Keratinocyte (primary cell): ENCODE results near the gene CAMKMT. TPM values are rescaled to one million over a fixed set of nuclear protein-coding genes. Genes with fewer than 3 reads are reported as not detected.
A peak's percentile ranks its signal among the peaks of the same experiment; 100 is the strongest.

Source experiments
- DNase-seq: peaks from one replicate; pipeline ENCODE4 v3.0.0-alpha.2; 2011; ENCODE audit warnings: low read depth, missing footprints, low spot score
- FAIRE-seq: peaks from 2 replicates; lab custom pipeline; 2011; peaks lifted over from hg19 to GRCh38; lab: Jason Lieb, UNC
- H2AFZ ChIP-seq: 2 replicates; pipeline ENCODE4 v1.6.0; 2012; ENCODE audit warnings: low read length, control low read depth, inconsistent platforms; ENCODE audit not compliant: control insufficient read depth
- H3K27ac ChIP-seq: 2 replicates; pipeline ENCODE4 v1.5.1; 2011; ENCODE audit warnings: low read length; ENCODE audit not compliant: control insufficient read depth, insufficient read depth
- H3K27me3 ChIP-seq: 3 replicates; pipeline ENCODE4 v1.6.0; 2011; ENCODE audit warnings: low read length; ENCODE audit not compliant: control insufficient read depth, insufficient read depth; ENCODE audit errors: extremely low read depth
- H3K36me3 ChIP-seq, 2 experiments: 2 replicates in 1 of 2; 3 replicates in 1 of 2; pipeline ENCODE4 v1.5.1; 2011; ENCODE audit warnings: low read length in 2 of 2, mild to moderate bottlenecking in 1 of 2; ENCODE audit not compliant: control insufficient read depth in 2 of 2, insufficient read depth in 2 of 2; ENCODE audit errors: extremely low read depth in 1 of 2
- H3K4me1 ChIP-seq: 3 replicates; pipeline ENCODE4 v1.5.1; 2011; ENCODE audit warnings: low read length; ENCODE audit not compliant: control insufficient read depth, insufficient read depth; ENCODE audit errors: extremely low read depth
- H3K4me2 ChIP-seq: 3 replicates; pipeline ENCODE4 v1.6.0; 2011; ENCODE audit warnings: low read depth, low read length; ENCODE audit not compliant: control insufficient read depth, insufficient read depth; ENCODE audit errors: extremely low read depth
- H3K4me3 ChIP-seq, 3 experiments: fragments of 200-600 bp in 1 of 3; sonication (generic) in 1 of 3; 2 replicates in 2 of 3; 3 replicates in 1 of 3; pipeline ENCODE4 v1.5.1; 2011 to 2016; ENCODE audit warnings: low read length in 3 of 3, mild to moderate bottlenecking in 3 of 3, control low read depth in 2 of 3, inconsistent platforms in 1 of 3, low read depth in 1 of 3, mixed read lengths in 1 of 3, mixed run types in 1 of 3, moderate library complexity in 1 of 3; ENCODE audit not compliant: control insufficient read depth in 2 of 3, insufficient read depth in 2 of 3; ENCODE audit errors: extremely low read depth in 1 of 3
- H3K79me2 ChIP-seq: 2 replicates; pipeline ENCODE4 v1.6.0; 2012; ENCODE audit warnings: low read length; ENCODE audit not compliant: control insufficient read depth, insufficient read depth
- H3K9ac ChIP-seq: 3 replicates; pipeline ENCODE4 v1.6.0; 2011; ENCODE audit warnings: low read length; ENCODE audit not compliant: control insufficient read depth, insufficient read depth; ENCODE audit errors: extremely low read depth
- H3K9me1 ChIP-seq: 3 replicates; pipeline ENCODE4 v1.6.0; 2011; ENCODE audit warnings: low read length; ENCODE audit not compliant: control insufficient read depth, insufficient read depth; ENCODE audit errors: extremely low read depth
- H3K9me3 ChIP-seq: 2 replicates; pipeline ENCODE4 v1.5.1; 2012; ENCODE audit warnings: low read depth, low read length; ENCODE audit not compliant: control insufficient read depth
- H4K20me1 ChIP-seq: 3 replicates; pipeline ENCODE4 v1.6.0; 2011; ENCODE audit warnings: low read length; ENCODE audit not compliant: control insufficient read depth, insufficient read depth; ENCODE audit errors: extremely low read depth
- EZH2 ChIP-seq: IDR thresholded peaks from one replicate; pipeline ENCODE4 v1.6.1; 2012; ENCODE audit warnings: inconsistent platforms, mild to moderate bottlenecking, low read length, moderate library complexity
- dilution Hi-C: fragments of 300-500 bp; cut with MboI; formaldehyde crosslinking; loops from one replicate; pipeline ENCODE4 v1.7.0; 2020; ENCODE audit warnings: low sequenced_read_pairs; ENCODE audit not compliant: extremely low pct_ligation_motif_present
- polyA plus RNA-seq, 5 experiments: library from polyadenylated mRNA; depleted of rRNA in 3 of 5; stranded (reverse) in 3 of 5; stranded (forward) in 1 of 5; unstranded in 1 of 5; fragments of >200 nt; gene quantifications; 1 replicate in 1 of 5; 2 replicates in 3 of 5; 3 replicates in 1 of 5; pipeline versions ENCODE4 v1.2.1 to v1.2.3, GENCODE V29; 2011 to 2012; ENCODE audit warnings: missing spikeins in 2 of 5, low read depth in 1 of 5, low replicate concordance in 1 of 5
- TF ChIP-seq, protein P1 (sequence below), 3 experiments: IDR thresholded peaks in 1 of 3; conservative IDR thresholded peaks in 1 of 3; optimal IDR thresholded peaks in 1 of 3; 2 replicates in 2 of 3; 3 replicates in 1 of 3; pipeline versions ENCODE3 to v1.5.1; 2011; ENCODE audit warnings: low read length in 3 of 3, mild to moderate bottlenecking in 3 of 3, moderate library complexity in 2 of 3, control low read depth in 1 of 3, inconsistent platforms in 1 of 3; ENCODE audit not compliant: insufficient read depth in 2 of 3; ENCODE audit errors: extremely low read depth in 1 of 3

Gene CAMKMT
- polyA plus RNA-seq, 1 donor (not counting 4 experiments of a cell fraction or from before 2014, with no cell fraction given): 9.9 TPM

- Histone ChIP-seq H3K79me2 (no peaks in the 10 kb centered on the region), H3K4me1 (peaks cover 35% of the 10 kb centered on the region), H2AFZ (no peak overlapping the region), H3K9me3 (no peaks in the 10 kb centered on the region), H3K27ac (no peak overlapping the region), H3K36me3 (no peaks in the 10 kb centered on the region), H4K20me1 (no peaks in the 10 kb centered on the region), H3K4me2 (no peak overlapping the region), H3K4me3 (no peak overlapping the region), H3K9ac (no peak overlapping the region), H3K9me1 (no peaks in the 10 kb centered on the region), H3K27me3 (no peaks in the 10 kb centered on the region)
- DNase-seq: no peak
- TF ChIP-seq, protein P1, sequence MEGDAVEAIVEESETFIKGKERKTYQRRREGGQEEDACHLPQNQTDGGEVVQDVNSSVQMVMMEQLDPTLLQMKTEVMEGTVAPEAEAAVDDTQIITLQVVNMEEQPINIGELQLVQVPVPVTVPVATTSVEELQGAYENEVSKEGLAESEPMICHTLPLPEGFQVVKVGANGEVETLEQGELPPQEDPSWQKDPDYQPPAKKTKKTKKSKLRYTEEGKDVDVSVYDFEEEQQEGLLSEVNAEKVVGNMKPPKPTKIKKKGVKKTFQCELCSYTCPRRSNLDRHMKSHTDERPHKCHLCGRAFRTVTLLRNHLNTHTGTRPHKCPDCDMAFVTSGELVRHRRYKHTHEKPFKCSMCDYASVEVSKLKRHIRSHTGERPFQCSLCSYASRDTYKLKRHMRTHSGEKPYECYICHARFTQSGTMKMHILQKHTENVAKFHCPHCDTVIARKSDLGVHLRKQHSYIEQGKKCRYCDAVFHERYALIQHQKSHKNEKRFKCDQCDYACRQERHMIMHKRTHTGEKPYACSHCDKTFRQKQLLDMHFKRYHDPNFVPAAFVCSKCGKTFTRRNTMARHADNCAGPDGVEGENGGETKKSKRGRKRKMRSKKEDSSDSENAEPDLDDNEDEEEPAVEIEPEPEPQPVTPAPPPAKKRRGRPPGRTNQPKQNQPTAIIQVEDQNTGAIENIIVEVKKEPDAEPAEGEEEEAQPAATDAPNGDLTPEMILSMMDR (optimal IDR thresholded peaks at IDR 0.05 in 1 of 3, IDR thresholded peaks at IDR 0.05 in 1 of 3, conservative IDR thresholded peaks at IDR 0.05 in 1 of 3; ENCODE audit: extremely low read depth in 1 of 3, insufficient read depth in 2 of 3, low read length in 3 of 3): no peak
- no peak for TF ChIP-seq EZH2
- dilution Hi-C loops: no loop called here
- peak; percentile 44 for FAIRE-seq
Observed at GRCh38 chr2:44550561-44550960, 188.8 kb downstream of the CAMKMT start.

GRCh38 chr2:44551497-44551896 lies 189.8 kb downstream of the CAMKMT start:
- FAIRE-seq: no peak
- Histone ChIP-seq H3K9ac (no peak overlapping the region), H3K9me1 (no peaks in the 10 kb centered on the region), H3K27ac (no peak overlapping the region), H3K4me2 (no peak overlapping the region), H3K36me3 (no peaks in the 10 kb centered on the region), H3K9me3 (no peaks in the 10 kb centered on the region), H2AFZ (no peak overlapping the region), H3K27me3 (no peaks in the 10 kb centered on the region), H3K4me3 (no peak overlapping the region), H4K20me1 (no peaks in the 10 kb centered on the region), H3K79me2 (no peaks in the 10 kb centered on the region), H3K4me1 (peaks cover 35% of the 10 kb centered on the region)
- dilution Hi-C loops: no loop called here
- no peak for TF ChIP-seq EZH2
- TF ChIP-seq, protein P1 (optimal IDR thresholded peaks at IDR 0.05 in 1 of 3, IDR thresholded peaks at IDR 0.05 in 1 of 3, conservative IDR thresholded peaks at IDR 0.05 in 1 of 3; ENCODE audit: extremely low read depth in 1 of 3, insufficient read depth in 2 of 3, low read length in 3 of 3): no peak
- no peak for DNase-seq
